SJCRH30 (cell line): ENCODE data around the gene KIF1A. TPM values are rescaled to one million over a fixed set of nuclear protein-coding genes. Genes with fewer than 3 reads are reported as not detected.

Experiments used
- DNase-seq, 2 experiments: peaks; one replicate each; pipeline ENCODE4 v3.0.0-alpha.2; 2015 to 2020
- H3K27ac ChIP-seq: fragments of 250-450 bp; sonication (Bioruptor Pico); 2 replicates; pipeline ENCODE4 v1.5.1; 2020; ENCODE audit warnings: mild to moderate bottlenecking, moderate library complexity
- H3K27me3 ChIP-seq: fragments of 250-450 bp; sonication (Bioruptor Pico); 2 replicates; pipeline ENCODE4 v1.5.1; 2020; ENCODE audit warnings: mild to moderate bottlenecking, moderate library complexity
- H3K36me3 ChIP-seq: fragments of 250-450 bp; sonication (Bioruptor Pico); 2 replicates; pipeline ENCODE4 v1.5.1; 2020; ENCODE audit warnings: mild to moderate bottlenecking, moderate library complexity
- H3K4me1 ChIP-seq: fragments of 250-450 bp; sonication (Bioruptor Pico); 2 replicates; pipeline ENCODE4 v1.5.1; 2020; ENCODE audit warnings: mild to moderate bottlenecking, moderate library complexity
- H3K4me3 ChIP-seq: fragments of 250-450 bp; sonication (Bioruptor Pico); 2 replicates; pipeline ENCODE4 v1.5.1; 2020; ENCODE audit warnings: mild to moderate bottlenecking, moderate library complexity
- H3K9me3 ChIP-seq: fragments of 250-450 bp; sonication (Bioruptor Pico); replicated peaks from 2 replicates; pipeline ENCODE4 v1.5.1; 2020; ENCODE audit warnings: mild to moderate bottlenecking, moderate library complexity
- total RNA-seq: library from RNA; depleted of rRNA; stranded (reverse); fragments of >200 nt; shearing (Covaris generic); gene quantifications from 2 replicates; pipeline ENCODE4 v1.2.3, GENCODE V29; 2014

KIF1A gene
- total RNA-seq, 1 experiment from 2014 or later = 3.7 TPM

GRCh38 chr2:240745962-240746361 is 74.1 kb downstream of the KIF1A start:
- H3K27me3 ChIP-seq = no peaks in the 10 kb centered on the region
- H3K9me3 ChIP-seq = no peaks in the 10 kb centered on the region
- no peaks in the 10 kb centered on the region for H3K36me3 ChIP-seq
- no peaks in the 10 kb centered on the region for H3K4me1 ChIP-seq
- H3K4me3 ChIP-seq = no peak overlapping the region
- DNase-seq = no peak
- H3K27ac ChIP-seq = no peak overlapping the region

- no peak for DNase-seq
- Histone ChIP-seq H3K36me3 (no peaks in the 10 kb centered on the region), H3K27ac (no peak overlapping the region), H3K4me3 (no peak overlapping the region), H3K27me3 (no peaks in the 10 kb centered on the region), H3K9me3 (no peaks in the 10 kb centered on the region), H3K4me1 (no peaks in the 10 kb centered on the region)
Measured at GRCh38 chr2:240745456-240745855, 74.6 kb downstream of the KIF1A start.

GRCh38 chr2:240742602-240743095 is 77.4 kb downstream of the KIF1A start:
- H3K27ac ChIP-seq = no peak overlapping the region
- H3K27me3 ChIP-seq = no peaks in the 10 kb centered on the region
- no peak overlapping the region for H3K4me3 ChIP-seq
- no peaks in the 10 kb centered on the region for H3K36me3 ChIP-seq
- no peak for DNase-seq
- H3K4me1 ChIP-seq = no peaks in the 10 kb centered on the region
- H3K9me3 ChIP-seq = no peaks in the 10 kb centered on the region

GRCh38 chr2:240741091-240741490 is 78.9 kb downstream of the KIF1A start:
- no peak for DNase-seq
- Histone ChIP-seq H3K27ac (no peak overlapping the region), H3K9me3 (no peaks in the 10 kb centered on the region), H3K4me1 (no peaks in the 10 kb centered on the region), H3K4me3 (no peak overlapping the region), H3K36me3 (no peaks in the 10 kb centered on the region), H3K27me3 (no peaks in the 10 kb centered on the region)

- no peaks in the 10 kb centered on the region for H3K9me3 ChIP-seq
- no peaks in the 10 kb centered on the region for H3K27me3 ChIP-seq
- no peaks in the 10 kb centered on the region for H3K4me1 ChIP-seq
- no peaks in the 10 kb centered on the region for H3K36me3 ChIP-seq
- H3K27ac ChIP-seq = no peak overlapping the region
- no peak for DNase-seq
- no peak overlapping the region for H3K4me3 ChIP-seq
Measured at GRCh38 chr2:240739797-240740196, 80.2 kb downstream of the KIF1A start.

- no peak for DNase-seq
- Histone ChIP-seq H3K4me1 (no peaks in the 10 kb centered on the region), H3K9me3 (no peaks in the 10 kb centered on the region), H3K27me3 (no peaks in the 10 kb centered on the region), H3K36me3 (no peaks in the 10 kb centered on the region), H3K27ac (no peak overlapping the region), H3K4me3 (no peak overlapping the region)
Measured at GRCh38 chr2:240737958-240738357, 82.1 kb downstream of the KIF1A start.

GRCh38 chr2:240737512-240737911 is 82.5 kb downstream of the KIF1A start:
- Histone ChIP-seq H3K36me3 (no peaks in the 10 kb centered on the region), H3K9me3 (no peaks in the 10 kb centered on the region), H3K4me1 (no peaks in the 10 kb centered on the region), H3K27ac (no peak overlapping the region), H3K4me3 (no peak overlapping the region), H3K27me3 (no peaks in the 10 kb centered on the region)
- no peak for DNase-seq

- Histone ChIP-seq H3K4me1 (0 out of 2 replicates have a peak, but pooled peaks cover under 1% of the 10 kb centered on the region), H3K36me3 (no peaks in the 10 kb centered on the region), H3K27me3 (no peaks in the 10 kb centered on the region), H3K9me3 (no peaks in the 10 kb centered on the region), H3K4me3 (no peak overlapping the region), H3K27ac (no peak overlapping the region)
- DNase-seq = no peak
Measured at GRCh38 chr2:240736281-240737250, 83.5 kb downstream of the KIF1A start.

GRCh38 chr2:240735476-240735875 is 84.5 kb downstream of the KIF1A start:
- H3K9me3 ChIP-seq = no peaks in the 10 kb centered on the region
- H3K4me3 ChIP-seq = no peak overlapping the region
- H3K4me1 ChIP-seq = peaks cover 9% of the 10 kb centered on the region; the same call in 1 of the 2 replicates
- H3K27ac ChIP-seq = no peak overlapping the region
- no peaks in the 10 kb centered on the region for H3K36me3 ChIP-seq
- DNase-seq = no peak
- no peaks in the 10 kb centered on the region for H3K27me3 ChIP-seq

- Histone ChIP-seq H3K27me3 (no peaks in the 10 kb centered on the region), H3K9me3 (no peaks in the 10 kb centered on the region), H3K27ac (no peak overlapping the region), H3K4me1 (peaks cover 9% of the 10 kb centered on the region; the same call in 1 of the 2 replicates), H3K4me3 (no peak overlapping the region), H3K36me3 (no peaks in the 10 kb centered on the region)
- DNase-seq = no peak
Measured at GRCh38 chr2:240734756-240735155, 85.3 kb downstream of the KIF1A start.

GRCh38 chr2:240733803-240734495 is 86.1 kb downstream of the KIF1A start:
- H3K4me1 ChIP-seq = peaks cover 9% of the 10 kb centered on the region; the same call in 1 of the 2 replicates
- no peak overlapping the region for H3K27ac ChIP-seq
- no peaks in the 10 kb centered on the region for H3K36me3 ChIP-seq
- no peak overlapping the region for H3K4me3 ChIP-seq
- no peaks in the 10 kb centered on the region for H3K27me3 ChIP-seq
- DNase-seq = no peak
- H3K9me3 ChIP-seq = no peaks in the 10 kb centered on the region

GRCh38 chr2:240732911-240733622 is 87.0 kb downstream of the KIF1A start:
- Histone ChIP-seq H3K27me3 (no peaks in the 10 kb centered on the region), H3K4me1 (peaks cover 9% of the 10 kb centered on the region; the same call in 1 of the 2 replicates), H3K27ac (no peak overlapping the region), H3K9me3 (no peaks in the 10 kb centered on the region), H3K4me3 (no peak overlapping the region), H3K36me3 (no peaks in the 10 kb centered on the region)
- DNase-seq = no peak

GRCh38 chr2:240732184-240732583 is 87.8 kb downstream of the KIF1A start:
- H3K27ac ChIP-seq = no peak overlapping the region
- H3K27me3 ChIP-seq = no peaks in the 10 kb centered on the region
- H3K9me3 ChIP-seq = no peaks in the 10 kb centered on the region
- no peaks in the 10 kb centered on the region for H3K36me3 ChIP-seq
- peaks cover 9% of the 10 kb centered on the region; the same call in 1 of the 2 replicates for H3K4me1 ChIP-seq
- DNase-seq = no peak
- H3K4me3 ChIP-seq = no peak overlapping the region

- no peak overlapping the region for H3K4me3 ChIP-seq
- no peaks in the 10 kb centered on the region for H3K36me3 ChIP-seq
- no peaks in the 10 kb centered on the region for H3K27me3 ChIP-seq
- peaks cover 9% of the 10 kb centered on the region; the same call in 1 of the 2 replicates for H3K4me1 ChIP-seq
- no peaks in the 10 kb centered on the region for H3K9me3 ChIP-seq
- peak; percentile 35 to 56 for DNase-seq
- H3K27ac ChIP-seq = no peak overlapping the region
Measured at GRCh38 chr2:240731178-240731545, 88.9 kb downstream of the KIF1A start.
